NCI-H510A treated with DMSO at 0.1 percent for 48 hours (cell line): Measurements from ENCODE around the gene IL21R.
"Not testable (repeated sequence)": the region's sequence is repeated elsewhere in the genome, so short reads cannot be mapped to it uniquely, and the experiment has no call there.

Experiments used
- DNase-seq: peaks from one replicate; lab custom pipeline; 2025; lab: John Stamatoyannopoulos, UW

IL21R gene

GRCh38 chr16:27446721-27447120, 44.7 kb downstream of the IL21R start:
- DNase-seq: no peak

- no peak for DNase-seq
Measured at GRCh38 chr16:27447301-27447700, 45.3 kb downstream of the IL21R start.

GRCh38 chr16:27448532-27449433, 46.8 kb downstream of the IL21R start:
- no peak for DNase-seq

GRCh38 chr16:27449434-27450195, 47.6 kb downstream of the IL21R start:
- no peak for DNase-seq

GRCh38 chr16:27450196-27450549, 48.2 kb downstream of the IL21R start:
- DNase-seq: no peak

GRCh38 chr16:27452569-27453493, 50.9 kb downstream of the IL21R start:
- no peak for DNase-seq

- DNase-seq: no peak
Measured at GRCh38 chr16:27453494-27453825, 51.5 kb downstream of the IL21R start.

- DNase-seq: no peak
Measured at GRCh38 chr16:27455700-27456099, 53.7 kb downstream of the IL21R start.

GRCh38 chr16:27457605-27457900, 55.6 kb downstream of the IL21R start:
- DNase-seq: not testable (repeated sequence)

- no peak for DNase-seq
Measured at GRCh38 chr16:27458258-27458657, 56.3 kb downstream of the IL21R start.

- DNase-seq: no peak
Measured at GRCh38 chr16:27458987-27459688, 57.2 kb downstream of the IL21R start.

GRCh38 chr16:27460213-27460612, 58.2 kb downstream of the IL21R start:
- no peak for DNase-seq

GRCh38 chr16:27460663-27461482, 58.9 kb downstream of the IL21R start:
- DNase-seq: no peak

- DNase-seq: peak; percentile 51
Measured at GRCh38 chr16:27461483-27462171, 59.7 kb downstream of the IL21R start.

- no peak for DNase-seq
Measured at GRCh38 chr16:27462200-27462845, 60.3 kb downstream of the IL21R start.

GRCh38 chr16:27462846-27463682, 61.1 kb downstream of the IL21R start:
- no peak for DNase-seq

- DNase-seq: no peak
Measured at GRCh38 chr16:27463741-27464591, 62.0 kb downstream of the IL21R start.
